BE2C (cell line): ENCODE data around the gene SLC26A1.

Source experiments
- DNase-seq: peaks from one replicate; pipeline ENCODE4 v3.0.0-alpha.2; 2020
- H3K27me3 ChIP-seq: fragments of 250-450 bp; sonication (Bioruptor Pico); 2 replicates; pipeline ENCODE4 v1.5.1; 2020; ENCODE audit warnings: mild to moderate bottlenecking
- H3K36me3 ChIP-seq: fragments of 250-450 bp; sonication (Bioruptor Pico); 2 replicates; pipeline ENCODE4 v1.5.1; 2020; ENCODE audit warnings: mild to moderate bottlenecking
- H3K4me1 ChIP-seq: fragments of 250-450 bp; sonication (Bioruptor Pico); 2 replicates; pipeline ENCODE4 v1.5.1; 2020
- H3K4me3 ChIP-seq: 2 replicates; pipeline ENCODE4 v1.5.1; 2011; ENCODE audit warnings: low read depth, low read length
- H3K9me3 ChIP-seq: fragments of 250-450 bp; sonication (Bioruptor Pico); 2 replicates; pipeline ENCODE4 v1.5.1; 2020
- CTCF ChIP-seq: IDR thresholded peaks from 2 replicates; pipeline ENCODE4 v1.5.1; 2012; ENCODE audit warnings: mild to moderate bottlenecking, low read depth, low read length

The SLC26A1 gene

GRCh38 chr4:959338-960139 is 33.7 kb downstream of the SLC26A1 start:
- no peak for TF ChIP-seq CTCF

GRCh38 chr4:958696-959337 is 34.4 kb downstream of the SLC26A1 start:
- TF ChIP-seq CTCF, result no peak
- H3K36me3 ChIP-seq, result no peaks in the 10 kb centered on the region
- peaks cover 2% of the 10 kb centered on the region for H3K4me1 ChIP-seq
- H3K9me3 ChIP-seq, result no peaks in the 10 kb centered on the region
- no peak for DNase-seq
- no peak overlapping the region for H3K4me3 ChIP-seq
- peaks cover 34% of the 10 kb centered on the region for H3K27me3 ChIP-seq

More at GRCh38 chr4:959338-960139, 33.7 kb downstream of the SLC26A1 start:
- DNase-seq, result no peak
- Histone ChIP-seq H3K9me3 (no peaks in the 10 kb centered on the region), H3K27me3 (peaks cover 36% of the 10 kb centered on the region), H3K36me3 (no peaks in the 10 kb centered on the region), H3K4me1 (peaks cover 2% of the 10 kb centered on the region), H3K4me3 (no peak overlapping the region)

GRCh38 chr4:958314-958665 is 34.9 kb downstream of the SLC26A1 start:
- Histone ChIP-seq H3K4me1 (peaks cover 2% of the 10 kb centered on the region), H3K9me3 (no peaks in the 10 kb centered on the region), H3K36me3 (peaks cover 4% of the 10 kb centered on the region; the same call in 1 of the 2 replicates), H3K4me3 (no peak overlapping the region), H3K27me3 (peaks cover 33% of the 10 kb centered on the region)
- no peak for DNase-seq
- no peak for TF ChIP-seq CTCF

- no peak for DNase-seq
- Histone ChIP-seq H3K4me1 (peaks cover 2% of the 10 kb centered on the region), H3K9me3 (no peaks in the 10 kb centered on the region), H3K27me3 (peaks cover 27% of the 10 kb centered on the region), H3K4me3 (no peak overlapping the region), H3K36me3 (peaks cover 5% of the 10 kb centered on the region; the same call in 1 of the 2 replicates)
- no peak for TF ChIP-seq CTCF
These were observed 35.5 kb downstream of the SLC26A1 start for GRCh38 chr4:957581-958313.

GRCh38 chr4:957231-957580 is 36.0 kb downstream of the SLC26A1 start:
- TF ChIP-seq CTCF, result no peak
- H3K9me3 ChIP-seq, result no peaks in the 10 kb centered on the region
- DNase-seq, result no peak
- H3K4me3 ChIP-seq, result no peak overlapping the region
- peaks cover 22% of the 10 kb centered on the region for H3K27me3 ChIP-seq
- H3K36me3 ChIP-seq, result peaks cover 5% of the 10 kb centered on the region; the same call in 1 of the 2 replicates
- H3K4me1 ChIP-seq, result no peaks in the 10 kb centered on the region
